Measurements from ENCODE around the gene AACS. TPM values are rescaled to one million over a fixed set of nuclear protein-coding genes. Genes with fewer than 3 reads are reported as not detected.
"Not testable (repeated sequence)": the region's sequence is repeated elsewhere in the genome, so short reads cannot be mapped to it uniquely, and the experiment has no call there.

Gene AACS
- total RNA-seq, 1 donor = 44.9 TPM

DNA sequence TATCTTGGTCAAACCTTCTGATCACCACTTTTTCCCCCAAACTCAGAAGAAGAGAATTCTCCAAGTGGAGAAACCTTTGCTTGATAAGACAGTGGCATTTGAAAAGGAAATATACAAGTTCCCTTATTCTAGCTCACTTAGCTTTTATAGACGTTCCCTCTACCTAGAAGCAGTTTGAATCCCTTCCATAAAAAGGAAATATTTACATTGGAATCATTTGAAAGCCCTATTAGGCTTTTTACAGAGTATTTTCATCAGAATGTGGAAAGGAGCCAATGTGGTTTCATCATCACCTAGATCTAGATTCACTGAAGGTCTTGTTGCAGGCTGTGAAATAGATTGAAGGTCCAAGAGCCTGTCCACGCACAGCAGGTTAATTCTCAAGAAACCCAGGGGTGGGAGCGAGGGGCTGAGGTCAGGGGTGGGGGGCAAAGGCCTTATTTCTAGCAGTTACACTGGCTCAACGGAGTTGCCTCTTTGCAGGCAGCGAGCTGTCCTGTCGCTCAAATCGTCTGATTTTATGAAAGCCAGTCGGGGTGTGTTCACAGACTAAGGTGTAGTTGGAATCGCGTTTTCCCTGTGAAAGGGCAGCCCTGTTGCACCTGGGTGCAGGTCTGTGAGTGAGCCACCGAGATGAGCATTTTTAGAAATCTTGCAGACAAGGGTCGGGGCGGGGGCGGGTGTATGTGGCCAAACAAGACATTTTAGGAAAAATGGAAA is 45.6 kb downstream of the AACS start:
- H3K4me3 ChIP-seq (ENCODE audit: low read depth, low read length) = no peak overlapping the region
- no peak for TF ChIP-seq CTCF (IDR thresholded peaks at IDR 0.05; ENCODE audit: insufficient read depth, low read depth, low read length)
- peak; percentile 85 for DNase-seq (ENCODE audit: low read depth)

GRCh38 chr12:125111403-125111802 is 46.2 kb downstream of the AACS start:
- TF ChIP-seq CTCF (IDR thresholded peaks at IDR 0.05; ENCODE audit: insufficient read depth, low read depth, low read length) = no peak
- H3K4me3 ChIP-seq (ENCODE audit: low read depth, low read length) = no peak overlapping the region
- peak; percentile 59 for DNase-seq (ENCODE audit: low read depth)

- not testable (repeated sequence) for H3K4me3 ChIP-seq (ENCODE audit: low read depth, low read length); DNase-seq (ENCODE audit: low read depth)
Observed at GRCh38 chr12:125112614-125113013, 47.4 kb downstream of the AACS start.

DNA sequence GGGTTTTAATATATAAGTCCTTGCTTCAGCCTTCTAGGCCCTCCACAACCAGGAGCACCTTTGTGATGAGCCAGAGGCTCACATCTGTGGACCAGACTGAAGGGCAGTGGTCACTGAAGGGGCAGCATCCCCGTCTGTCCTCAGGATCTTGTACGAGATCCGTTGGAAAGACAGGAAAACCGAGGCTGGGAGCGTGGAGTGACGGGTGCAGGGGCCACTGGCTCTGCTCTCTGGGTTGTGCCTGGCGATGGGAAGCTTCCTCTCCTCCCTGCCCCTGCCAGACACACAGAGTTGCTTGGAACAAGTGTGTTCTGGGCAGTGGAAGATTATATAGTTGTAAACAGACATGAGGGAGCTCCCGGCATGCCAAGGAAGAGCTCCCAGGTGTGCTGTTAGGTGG is 48.0 kb downstream of the AACS start:
- DNase-seq (ENCODE audit: low read depth) = no peak
- no peak overlapping the region for H3K4me3 ChIP-seq (ENCODE audit: low read depth, low read length)
- no peak for TF ChIP-seq CTCF (IDR thresholded peaks at IDR 0.05; ENCODE audit: insufficient read depth, low read depth, low read length)

- no peak for DNase-seq (ENCODE audit: low read depth)
- no peak for TF ChIP-seq CTCF (IDR thresholded peaks at IDR 0.05; ENCODE audit: insufficient read depth, low read depth, low read length)
- H3K4me3 ChIP-seq (ENCODE audit: low read depth, low read length) = no peak overlapping the region
Observed at GRCh38 chr12:125113789-125114188, 48.6 kb downstream of the AACS start.

- no peak for DNase-seq (ENCODE audit: low read depth)
- TF ChIP-seq CTCF (IDR thresholded peaks at IDR 0.05; ENCODE audit: insufficient read depth, low read depth, low read length) = no peak
- no peak overlapping the region for H3K4me3 ChIP-seq (ENCODE audit: low read depth, low read length)
Observed at GRCh38 chr12:125114365-125115141, 49.3 kb downstream of the AACS start.

- no peak for DNase-seq (ENCODE audit: low read depth)
- no peak for TF ChIP-seq CTCF (IDR thresholded peaks at IDR 0.05; ENCODE audit: insufficient read depth, low read depth, low read length)
- no peak overlapping the region for H3K4me3 ChIP-seq (ENCODE audit: low read depth, low read length)
Observed at GRCh38 chr12:125120566-125120965, 55.3 kb downstream of the AACS start.
